ENCODE results near the gene KLHL26.

The KLHL26 gene

GRCh38 chr19:18647807-18648206, 11.0 kb downstream of the KLHL26 start:
- Histone ChIP-seq H3K36me3 (ENCODE audit: low read length) (no peaks in the 10 kb centered on the region), H3K79me2 (ENCODE audit: insufficient read depth, low read length) (no peaks in the 10 kb centered on the region), H3K27ac (ENCODE audit: low read depth, low read length) (no peak overlapping the region), H3F3A (ENCODE audit: insufficient read depth) (no peaks in the 10 kb centered on the region), H3K4me2 (ENCODE audit: low read depth, low read length, poor library complexity, severe bottlenecking) (no peak overlapping the region), H3K9me3 (ENCODE audit: insufficient read depth, low read length) (no peaks in the 10 kb centered on the region), H3K4me3 (ENCODE audit: insufficient read depth, low read length, poor library complexity, severe bottlenecking) (no peak overlapping the region), H4K20me1 (ENCODE audit: low read depth, low read length) (no peaks in the 10 kb centered on the region), H2AFZ (ENCODE audit: low read depth, low read length, severe bottlenecking) (no peak overlapping the region), H3K9ac (ENCODE audit: low read length) (no peak overlapping the region), H3K27me3 (ENCODE audit: low read length) (no peaks in the 10 kb centered on the region; the same call in 1 of the 2 replicates), H3K9me2 (replicated peaks; ENCODE audit: insufficient read depth, low read length) (no peaks in the 10 kb centered on the region)
- TF ChIP-seq EZH2phosphoT487 (conservative IDR thresholded peaks at IDR 0.05; ENCODE audit: low read length) = no peak
- no peak for TF ChIP-seq CTCF (IDR thresholded peaks at IDR 0.05; ENCODE audit: insufficient read depth, low read length, poor library complexity, severe bottlenecking)

- Histone ChIP-seq H2AFZ (ENCODE audit: low read depth, low read length, severe bottlenecking) (no peak overlapping the region), H3K27ac (ENCODE audit: low read depth, low read length) (no peak overlapping the region), H3K27me3 (ENCODE audit: low read length) (no peaks in the 10 kb centered on the region; the same call in 1 of the 2 replicates), H3K79me2 (ENCODE audit: insufficient read depth, low read length) (no peaks in the 10 kb centered on the region), H4K20me1 (ENCODE audit: low read depth, low read length) (no peaks in the 10 kb centered on the region), H3K4me3 (ENCODE audit: insufficient read depth, low read length, poor library complexity, severe bottlenecking) (no peak overlapping the region), H3K9me3 (ENCODE audit: insufficient read depth, low read length) (no peaks in the 10 kb centered on the region), H3F3A (ENCODE audit: insufficient read depth) (no peaks in the 10 kb centered on the region), H3K4me2 (ENCODE audit: low read depth, low read length, poor library complexity, severe bottlenecking) (no peak overlapping the region), H3K9me2 (replicated peaks; ENCODE audit: insufficient read depth, low read length) (no peaks in the 10 kb centered on the region), H3K36me3 (ENCODE audit: low read length) (no peaks in the 10 kb centered on the region), H3K9ac (ENCODE audit: low read length) (no peak overlapping the region)
- no peak for TF ChIP-seq CTCF (IDR thresholded peaks at IDR 0.05; ENCODE audit: insufficient read depth, low read length, poor library complexity, severe bottlenecking)
- no peak for TF ChIP-seq EZH2phosphoT487 (conservative IDR thresholded peaks at IDR 0.05; ENCODE audit: low read length)
These were observed 12.1 kb downstream of the KLHL26 start for GRCh38 chr19:18648973-18649315.

GRCh38 chr19:18649371-18650020, 12.7 kb downstream of the KLHL26 start:
- Histone ChIP-seq H3K9ac (ENCODE audit: low read length) (no peak overlapping the region), H3F3A (ENCODE audit: insufficient read depth) (no peaks in the 10 kb centered on the region), H3K79me2 (ENCODE audit: insufficient read depth, low read length) (no peaks in the 10 kb centered on the region), H3K9me2 (replicated peaks; ENCODE audit: insufficient read depth, low read length) (no peaks in the 10 kb centered on the region), H2AFZ (ENCODE audit: low read depth, low read length, severe bottlenecking) (no peak overlapping the region), H3K4me3 (ENCODE audit: insufficient read depth, low read length, poor library complexity, severe bottlenecking) (no peak overlapping the region), H3K9me3 (ENCODE audit: insufficient read depth, low read length) (no peaks in the 10 kb centered on the region), H3K36me3 (ENCODE audit: low read length) (no peaks in the 10 kb centered on the region), H3K4me2 (ENCODE audit: low read depth, low read length, poor library complexity, severe bottlenecking) (no peak overlapping the region), H4K20me1 (ENCODE audit: low read depth, low read length) (no peaks in the 10 kb centered on the region), H3K27me3 (ENCODE audit: low read length) (no peaks in the 10 kb centered on the region; the same call in 1 of the 2 replicates), H3K27ac (ENCODE audit: low read depth, low read length) (no peak overlapping the region)
- TF ChIP-seq CTCF (IDR thresholded peaks at IDR 0.05; ENCODE audit: insufficient read depth, low read length, poor library complexity, severe bottlenecking) = no peak
- TF ChIP-seq EZH2phosphoT487 (conservative IDR thresholded peaks at IDR 0.05; ENCODE audit: low read length) = no peak

All from SU-DHL-6 (cell line).